GM12878 (cell line): ENCODE data around the gene GNAQ. TPM values are rescaled to one million over a fixed set of nuclear protein-coding genes. Genes with fewer than 3 reads are reported as not detected.

ENCODE experiments used
- ATAC-seq: fragments of 200-7000 bp; cut with Tn5 transposase; 3 replicates; pipeline ENCODE4 v1.9.1; 2020; ENCODE audit warnings: mild to moderate bottlenecking, moderate library complexity
- BruUV-seq: library from RNA; stranded (reverse); fragments of 400-500 nt; replicated peaks from 2 replicates; lab custom pipeline; 2021; lab: Mats Ljungman, UMichigan
- CTCF ChIA-PET: fragments of 300-600 bp; sonication (Branson Sonifier 250); formaldehyde crosslinking; extraction: SDS; loops from one replicate; lab custom pipeline; 2021; ENCODE audit warnings: inconsistent platforms; lab: Yijun Ruan, JAX
- POLR2A ChIA-PET: fragments of 350-600 bp; formaldehyde crosslinking; extraction: SDS; loops from one replicate; lab custom pipeline; 2021; ENCODE audit warnings: inconsistent platforms; lab: Charles Lee
- RAD21 ChIA-PET: fragments of 300-600 bp; sonication (Branson Sonifier 250); formaldehyde crosslinking; loops from one replicate; lab custom pipeline; 2023; ENCODE audit warnings: antibody characterized with exemption; ENCODE audit not compliant: unreplicated experiment; lab: Charles Lee
- SMC1A ChIA-PET: fragments of 300-600 bp; sonication (Branson Sonifier 250); formaldehyde crosslinking; loops from one replicate; lab custom pipeline; 2023; ENCODE audit not compliant: unreplicated experiment, uncharacterized antibody; lab: Charles Lee
- DNase-seq: peaks from one replicate; pipeline ENCODE4 v3.0.0-alpha.2; 2011; ENCODE audit warnings: low read depth, low spot score
- FAIRE-seq: peaks from 3 replicates; lab custom pipeline; 2011; peaks lifted over from hg19 to GRCh38; lab: Jason Lieb, UNC
- H2AFZ ChIP-seq: 2 replicates; pipeline ENCODE4 v1.6.0; 2011; ENCODE audit warnings: low read depth, low read length, control low read depth; ENCODE audit not compliant: control insufficient read depth
- H3K27ac ChIP-seq: 2 replicates; pipeline ENCODE4 v1.5.1; 2011; ENCODE audit warnings: control low read depth; ENCODE audit not compliant: control insufficient read depth, insufficient read depth
- H3K27me3 ChIP-seq, 2 experiments: replicated peaks in 1 of 2; 2 replicates each; pipeline versions ENCODE4 v1.6.0 to v1.6.1; 2011; ENCODE audit warnings: low read length in 1 of 2; ENCODE audit not compliant: control insufficient read depth in 2 of 2, insufficient read depth in 2 of 2
- H3K36me3 ChIP-seq, 2 experiments: 2 replicates each; pipeline ENCODE4 v1.5.1; 2011; ENCODE audit warnings: low read length in 1 of 2; ENCODE audit not compliant: control insufficient read depth in 2 of 2, insufficient read depth in 2 of 2
- H3K4me1 ChIP-seq: 2 replicates; pipeline ENCODE4 v1.6.1; 2011; ENCODE audit warnings: mild to moderate bottlenecking, low read length, moderate library complexity, mixed read lengths; ENCODE audit not compliant: control insufficient read depth, insufficient read depth
- H3K4me2 ChIP-seq: 2 replicates; pipeline ENCODE4 v1.6.0; 2011; ENCODE audit warnings: control low read depth; ENCODE audit not compliant: control insufficient read depth, insufficient read depth
- H3K4me3 ChIP-seq: fragments of 200-600 bp; sonication (generic); 2 replicates; pipeline ENCODE4 v1.5.1; 2016
- H3K79me2 ChIP-seq: 2 replicates; pipeline ENCODE4 v1.6.0; 2011; ENCODE audit warnings: low read length; ENCODE audit not compliant: control insufficient read depth, insufficient read depth
- H3K9ac ChIP-seq: 2 replicates; pipeline ENCODE4 v1.8.0; 2011; ENCODE audit warnings: low read length, control low read depth, mixed read lengths; ENCODE audit not compliant: control insufficient read depth, insufficient read depth
- H3K9me3 ChIP-seq: replicated peaks from 3 replicates; pipeline ENCODE4 v1.5.1; 2011; ENCODE audit warnings: mild to moderate bottlenecking, low read length; ENCODE audit not compliant: control insufficient read depth, insufficient read depth
- H4K20me1 ChIP-seq: 2 replicates; pipeline ENCODE4 v1.6.0; 2011; ENCODE audit not compliant: control insufficient read depth, insufficient read depth
- ATF7 ChIP-seq: fragments of 450-650 bp; IDR thresholded peaks from 2 replicates; pipeline ENCODE4 v1.6.1; 2016; ENCODE audit warnings: low read depth, mild to moderate bottlenecking
- BACH1 ChIP-seq: fragments of 450-650 bp; IDR thresholded peaks from 2 replicates; pipeline ENCODE4 v1.6.1; 2017; ENCODE audit warnings: mild to moderate bottlenecking, borderline replicate concordance
- BCL3 ChIP-seq: IDR thresholded peaks from 2 replicates; pipeline ENCODE4 v1.6.1; 2011; ENCODE audit warnings: borderline replicate concordance, low read depth, mild to moderate bottlenecking, moderate library complexity, low read length; ENCODE audit not compliant: insufficient read depth, poor library complexity, severe bottlenecking
- CHD2 ChIP-seq: IDR thresholded peaks from 2 replicates; pipeline ENCODE4 v1.6.1; 2011; ENCODE audit warnings: low read depth, low read length, improper control_type of control experiment, borderline replicate concordance
- CREM ChIP-seq: IDR thresholded peaks from 2 replicates; pipeline ENCODE4 v1.6.1; 2014; ENCODE audit warnings: antibody characterized with exemption, low read depth
- ETV6 ChIP-seq, 2 experiments: fragments of 450-650 bp in 1 of 2; IDR thresholded peaks in 1 of 2; conservative IDR thresholded peaks in 1 of 2; 2 replicates each; pipeline ENCODE4 v1.6.1; 2014; ENCODE audit warnings: antibody characterized with exemption in 1 of 2, borderline replicate concordance in 1 of 2, low read depth in 1 of 2, mild to moderate bottlenecking in 1 of 2, moderate library complexity in 1 of 2
- FOXM1 ChIP-seq: IDR thresholded peaks from 2 replicates; pipeline ENCODE4 v1.6.1; 2012; ENCODE audit warnings: low read depth, mild to moderate bottlenecking, inconsistent platforms, low read length, moderate library complexity
- HDAC2 ChIP-seq: fragments of 200-600 bp; sonication (generic); IDR thresholded peaks from 2 replicates; pipeline ENCODE4 v1.6.1; 2017
- JUND ChIP-seq: IDR thresholded peaks from 2 replicates; pipeline ENCODE4 v1.6.1; 2012; ENCODE audit warnings: low read depth, mild to moderate bottlenecking, low read length, improper control_type of control experiment, moderate library complexity
- MTA2 ChIP-seq: fragments of 450-650 bp; IDR thresholded peaks from 2 replicates; pipeline ENCODE4 v1.6.1; 2016; ENCODE audit warnings: low read depth, mild to moderate bottlenecking, moderate library complexity
- MTA3 ChIP-seq: IDR thresholded peaks from 2 replicates; pipeline ENCODE4 v1.6.1; 2012; ENCODE audit warnings: low read length, inconsistent platforms, borderline replicate concordance
- MXI1 ChIP-seq: fragments of 150-350 bp; IDR thresholded peaks from 2 replicates; pipeline ENCODE4 v1.6.1; 2011; ENCODE audit warnings: low read depth, mild to moderate bottlenecking, inconsistent platforms, low read length, improper control_type of control experiment
- NFYB ChIP-seq: IDR thresholded peaks from 2 replicates; pipeline ENCODE4 v1.6.1; 2011; ENCODE audit warnings: low read depth, mild to moderate bottlenecking, low read length, improper control_type of control experiment, moderate library complexity; ENCODE audit not compliant: insufficient read depth
- PAX5 ChIP-seq: IDR thresholded peaks from 2 replicates; pipeline ENCODE4 v1.6.1; 2011; ENCODE audit warnings: low read depth, low read length, borderline replicate concordance
- RBBP5 ChIP-seq: fragments of 200-600 bp; sonication (generic); conservative IDR thresholded peaks from 2 replicates; pipeline ENCODE4 v1.6.1; 2016
- SMARCA5 ChIP-seq: fragments of 450-650 bp; IDR thresholded peaks from 2 replicates; pipeline ENCODE4 v1.6.1; 2017; ENCODE audit warnings: mild to moderate bottlenecking
- SREBF1 ChIP-seq: IDR thresholded peaks from 2 replicates; pipeline ENCODE4 v1.6.1; 2012; ENCODE audit warnings: mild to moderate bottlenecking, low read length
- TCF7 ChIP-seq: IDR thresholded peaks from 2 replicates; pipeline ENCODE4 v1.6.1; 2014; ENCODE audit warnings: antibody characterized with exemption, borderline replicate concordance
- WRNIP1 ChIP-seq: IDR thresholded peaks from 2 replicates; pipeline ENCODE4 v1.6.1; 2011; ENCODE audit warnings: low read depth, low read length, improper control_type of control experiment, borderline replicate concordance
- WGBS: methylation state at CpG from one replicate; pipeline ENCODE4 v1.1.6; 2016; ENCODE audit warnings: low lambda C conversion rate; ENCODE audit not compliant: insufficient replicate concordance, insufficient coverage; ENCODE audit errors: missing lambda C conversion rate; 5-methylcytosine and 5-hydroxymethylcytosine counted together
- in situ Hi-C: fragments of 300-500 bp; cut with MboI; formaldehyde crosslinking; loops from 9 replicates; pipeline ENCODE4 v1.14.3; 2018; ENCODE audit warnings: mixed read lengths
- intact Hi-C: fragments of 100-400 bp; cut with micrococcal nuclease; formaldehyde crosslinking; loops from one replicate; pipeline ENCODE4 v1.14.2; 2022; ENCODE audit not compliant: unreplicated experiment
- polyA plus RNA-seq, 11 experiments: library from polyadenylated mRNA; depleted of rRNA in 4 of 11; unstranded in 6 of 11; stranded (reverse) in 5 of 11; fragments of >200 nt; fragmentation: Nextera tagmentation in 4 of 11; fragmentation: Illumina TruSeq in 1 of 11; extraction: Ambion mirVana in 4 of 11; extraction: Trizol in 1 of 11; gene quantifications; 1 replicate in 1 of 11; 2 replicates in 10 of 11; pipeline versions ENCODE4 v1.2.1 to v1.2.3, GENCODE V29; 2011 to 2016; ENCODE audit warnings: inconsistent platforms in 2 of 11, missing spikeins in 2 of 11, low read depth in 1 of 11
- total RNA-seq, 4 experiments: library from RNA; depleted of rRNA in 3 of 4; stranded (reverse); fragments of >200 nt in 3 of 4; fragmentation: Illumina TruSeq in 1 of 4; extraction: Trizol in 1 of 4; gene quantifications; 2 replicates each; pipeline versions ENCODE4 v1.2.1 to v1.2.3, GENCODE V29; 2013 to 2021

GNAQ gene
- total and polyA plus RNA-seq, 10 of the 15 experiments (the other 5 are each of a cell fraction or from before 2014, with no cell fraction given): 0.15 to 47.2 (median 0.49) TPM

GRCh38 chr9:77907585-77907984, 124.0 kb downstream of the GNAQ start:
- WGBS: 21% methylated on average over 4 of the region's 4 CpGs
- in situ Hi-C loops: no loop called here
- Histone ChIP-seq H3K27me3 (no peaks in the 10 kb centered on the region), H3K79me2 (no peaks in the 10 kb centered on the region), H3K4me3 (no peak overlapping the region), H3K4me1 (no peaks in the 10 kb centered on the region), H3K36me3 (no peaks in the 10 kb centered on the region), H3K9ac (no peak overlapping the region), H3K9me3 (no peaks in the 10 kb centered on the region), H3K4me2 (no peak overlapping the region), H2AFZ (no peak overlapping the region), H3K27ac (no peak overlapping the region), H4K20me1 (no peaks in the 10 kb centered on the region)
- BruUV-seq: no TSS peak
- ATAC-seq: no peak
- no peak for DNase-seq
- no peak for FAIRE-seq
- CTCF ChIA-PET: interaction anchor here (1.0 to 3.7 kb wide), 4 partner anchors 9 to 451 kb away, joined by 3 to 26 read pairs (median 3); no protein-coding TSS in a partner anchor
- no peak for TF ChIP-seq PAX5
- TF ChIP-seq WRNIP1: no peak
- TF ChIP-seq TCF7: no peak
- no peak for TF ChIP-seq SMARCA5
- TF ChIP-seq CHD2: no peak
- no peak for TF ChIP-seq CREM
- TF ChIP-seq MTA2: no peak
- no peak for TF ChIP-seq ATF7
- no peak for TF ChIP-seq RBBP5
- TF ChIP-seq BACH1: no peak
- TF ChIP-seq SREBF1: no peak
- no peak for TF ChIP-seq ETV6 (conservative IDR thresholded peaks at IDR 0.05 in 1 of 2, IDR thresholded peaks at IDR 0.05 in 1 of 2; ENCODE audit: borderline replicate concordance in 1 of 2, low read depth in 1 of 2)
- TF ChIP-seq NFYB: no peak
- no peak for TF ChIP-seq MTA3
- TF ChIP-seq BCL3: no peak
- TF ChIP-seq FOXM1: no peak
- TF ChIP-seq JUND: no peak
- no peak for TF ChIP-seq HDAC2
- no peak for TF ChIP-seq MXI1
- POLR2A ChIA-PET: no interaction called here
- SMC1A ChIA-PET: interaction anchor here (0.7 to 7.3 kb wide), 5 partner anchors 9 to 41 kb away, joined by 3 to 71 read pairs (median 3); no protein-coding TSS in a partner anchor
- RAD21 ChIA-PET: interaction anchor here (1.0 to 1.1 kb wide), 3 partner anchors 11 to 66 kb away, joined by 3 to 4 read pairs (median 3); no protein-coding TSS in a partner anchor
- intact Hi-C loops: no loop called here
